Left ventricle myocardium superior (tissue), 1 donor: ENCODE results near the gene STRIP1. TPM values are rescaled to one million over a fixed set of nuclear protein-coding genes. Genes with fewer than 3 reads are reported as not detected.

ENCODE experiments used
- ATAC-seq: fragments of 200-7000 bp; cut with Tn5 transposase; one replicate; pipeline ENCODE4 v1.9.1; 2020; ENCODE audit warnings: mild to moderate bottlenecking, moderate library complexity
- DNase-seq: peaks from one replicate; pipeline ENCODE4 v3.0.0-alpha.2; 2020
- intact Hi-C: fragments of 100-400 bp; cut with micrococcal nuclease; formaldehyde crosslinking; loops from one replicate; pipeline ENCODE4 v1.11.0; 2022
- total RNA-seq: library from RNA; stranded (reverse); fragmentation: NEBNext Ultra II Directional; extraction: Animal tissue kit (Norgen Biotek cat#: 25700); gene quantifications from one replicate; pipeline ENCODE4 v1.2.1, GENCODE V29; 2021
- donor health status: DM: no; HTN: yes; CAD: no; lungs with severe emphysema.

STRIP1 gene
- total RNA-seq, 1 donor from 2014 or later = 17.2 TPM

DNA sequence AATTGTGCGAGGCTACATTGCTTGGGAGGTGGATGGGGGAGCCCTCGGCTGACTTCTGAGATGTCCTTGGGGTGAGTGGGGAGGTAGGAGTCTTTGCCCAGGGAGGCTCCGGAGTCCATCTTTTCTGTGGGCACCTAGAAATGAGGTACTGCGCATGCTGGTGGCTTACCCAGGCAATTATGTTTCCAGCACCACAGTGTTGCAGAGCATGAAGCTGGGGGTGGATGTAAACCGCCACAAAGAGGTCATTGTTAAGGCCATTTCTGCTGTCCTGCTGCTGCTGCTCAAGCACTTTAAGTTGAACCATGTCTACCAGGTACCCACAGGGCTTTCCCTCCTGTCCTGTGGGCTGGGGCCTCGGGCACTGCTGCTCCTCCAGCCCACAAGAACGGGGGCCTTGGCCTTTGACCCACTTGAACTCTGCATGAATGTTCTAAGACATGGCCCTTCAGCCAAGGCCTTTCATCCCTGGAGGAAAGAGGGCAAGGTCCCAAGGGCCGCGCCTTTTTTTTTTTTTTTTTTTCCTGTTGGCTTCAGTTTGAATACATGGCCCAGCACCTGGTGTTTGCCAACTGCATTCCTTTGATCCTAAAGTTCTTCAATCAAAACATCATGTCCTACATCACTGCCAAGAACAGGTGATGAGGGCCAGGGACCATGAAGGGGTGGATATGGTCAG lies 14.6 kb downstream of the STRIP1 start:
- intact Hi-C loops = no loop called here
- ATAC-seq (peak; percentile 7), DNase-seq (no peak)

DNA sequence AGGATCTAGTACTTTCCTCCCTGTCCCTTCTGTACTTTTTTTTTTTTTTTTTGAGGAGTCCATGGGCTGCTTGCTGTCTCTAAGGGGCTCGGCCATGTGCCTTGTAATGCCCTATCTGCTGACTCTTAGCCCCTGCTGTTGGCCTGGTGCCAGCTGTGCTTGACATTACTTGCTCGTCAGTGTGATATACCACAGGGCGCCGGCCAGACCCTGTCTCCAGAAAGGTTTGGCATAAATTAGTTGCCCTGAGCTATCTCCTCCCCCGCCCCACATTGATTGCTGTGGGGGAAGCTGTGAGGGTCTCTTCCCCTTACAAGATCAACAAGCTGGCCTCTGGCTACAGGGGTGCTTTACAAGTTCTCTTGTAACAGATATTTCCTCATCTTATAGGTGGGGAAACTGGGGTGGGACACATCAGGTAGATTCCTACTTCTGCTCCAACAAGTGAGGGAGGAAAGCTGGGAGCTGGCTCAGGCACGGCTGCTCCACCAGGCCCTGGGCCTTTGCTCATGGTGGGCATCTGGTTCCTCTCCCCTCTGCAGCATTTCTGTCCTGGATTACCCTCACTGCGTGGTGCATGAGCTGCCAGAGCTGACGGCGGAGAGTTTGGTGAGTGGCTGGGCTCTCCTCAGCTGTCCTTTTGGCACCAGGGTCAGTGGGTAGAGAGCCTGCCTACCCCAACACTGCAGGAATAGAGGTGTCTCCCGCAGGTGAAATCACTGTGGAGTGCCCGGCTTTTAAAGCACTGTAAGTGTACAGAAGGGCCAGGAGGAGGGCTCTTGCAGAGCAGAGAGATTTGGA lies 15.6 kb downstream of the STRIP1 start:
- intact Hi-C loops = loop anchor here (5.0 kb wide), 1 partner anchor 57 kb away; no protein-coding TSS in a partner anchor
- DNase-seq (peak; percentile 50), ATAC-seq (no peak)

DNA sequence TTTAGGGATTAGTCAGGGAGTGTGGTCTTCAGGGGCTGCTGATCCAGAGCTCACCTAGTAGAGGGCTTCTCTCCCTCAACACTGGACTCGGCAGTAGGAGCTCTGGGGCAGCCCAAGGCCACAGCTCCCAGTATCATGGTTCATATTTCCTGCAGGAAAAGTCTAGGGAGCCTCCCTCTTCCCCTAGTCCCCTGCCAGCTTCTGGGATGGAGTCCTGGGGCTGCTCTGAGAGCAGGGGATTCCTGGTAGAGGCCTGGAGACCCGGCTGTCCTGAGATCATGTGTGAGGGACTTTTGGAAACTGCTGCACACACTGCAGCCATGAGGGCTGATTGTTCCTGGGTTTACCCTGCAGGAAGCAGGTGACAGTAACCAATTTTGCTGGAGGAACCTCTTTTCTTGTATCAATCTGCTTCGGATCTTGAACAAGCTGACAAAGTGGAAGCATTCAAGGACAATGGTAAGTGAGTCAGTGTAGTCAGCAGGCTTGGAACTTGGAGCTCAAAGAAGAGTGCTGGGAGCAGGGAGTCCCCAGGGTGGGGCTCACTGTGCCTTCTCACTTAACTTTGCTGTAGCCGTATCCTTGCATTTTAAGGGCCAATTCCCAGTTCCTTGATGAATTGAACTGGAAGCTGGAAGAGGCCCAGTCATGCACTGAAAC lies 16.3 kb downstream of the STRIP1 start:
- intact Hi-C loops = loop anchor here (5.0 kb wide), 1 partner anchor 57 kb away; no protein-coding TSS in a partner anchor
- ATAC-seq (peak; percentile 15), DNase-seq (no peak)

- intact Hi-C loops = loop anchor here (5.0 kb wide), 1 partner anchor 56 kb away; no protein-coding TSS in a partner anchor
- no peak for ATAC-seq
- no peak for DNase-seq
Measured at GRCh38 chr1:110051262-110051648, 16.8 kb downstream of the STRIP1 start.

- intact Hi-C loops = loop anchor here (5.0 kb wide), 1 partner anchor 54 kb away; no protein-coding TSS in a partner anchor
- DNase-seq (peak; percentile 85), ATAC-seq (peak; percentile 75)
Measured at GRCh38 chr1:110053552-110054428, 19.4 kb downstream of the STRIP1 start.

DNA sequence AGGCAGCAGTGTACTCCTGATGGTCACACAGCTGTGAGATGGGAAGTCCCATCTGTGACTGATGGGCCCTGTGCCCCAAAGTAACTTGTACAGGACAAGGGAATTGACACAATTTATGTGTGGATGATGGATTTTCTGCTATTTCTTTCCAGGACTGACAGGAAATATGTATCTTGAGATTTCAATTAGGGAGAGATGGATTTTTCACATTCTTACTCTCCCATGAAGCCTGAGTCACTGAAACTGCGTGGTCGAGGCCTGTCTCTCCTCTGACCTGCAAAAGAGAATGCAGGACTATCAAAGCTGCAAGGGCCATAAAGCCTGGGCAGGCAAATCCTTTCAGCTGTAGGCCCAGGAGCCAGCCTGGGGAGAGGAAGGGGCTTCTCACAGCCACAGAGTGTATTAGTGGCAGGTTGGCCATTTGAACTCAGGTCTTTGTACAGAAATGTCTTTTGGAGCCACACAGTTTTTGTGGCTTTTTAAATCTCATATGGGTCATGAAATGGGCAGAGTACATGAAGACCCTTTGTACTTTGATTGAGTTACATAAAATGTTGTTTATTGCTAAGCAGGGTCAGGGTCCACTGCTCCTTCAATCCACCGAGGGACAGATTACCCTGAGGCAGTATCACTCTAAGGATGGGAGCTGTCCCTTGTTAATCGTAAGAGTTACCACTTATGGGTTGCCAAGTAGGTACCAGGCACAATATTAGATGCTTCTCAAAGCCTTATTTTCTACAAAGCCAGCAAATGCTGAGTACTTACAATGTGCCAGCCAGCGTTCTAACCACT lies 21.3 kb downstream of the STRIP1 start:
- intact Hi-C loops = no loop called here
- no peak for ATAC-seq
- no peak for DNase-seq

DNA sequence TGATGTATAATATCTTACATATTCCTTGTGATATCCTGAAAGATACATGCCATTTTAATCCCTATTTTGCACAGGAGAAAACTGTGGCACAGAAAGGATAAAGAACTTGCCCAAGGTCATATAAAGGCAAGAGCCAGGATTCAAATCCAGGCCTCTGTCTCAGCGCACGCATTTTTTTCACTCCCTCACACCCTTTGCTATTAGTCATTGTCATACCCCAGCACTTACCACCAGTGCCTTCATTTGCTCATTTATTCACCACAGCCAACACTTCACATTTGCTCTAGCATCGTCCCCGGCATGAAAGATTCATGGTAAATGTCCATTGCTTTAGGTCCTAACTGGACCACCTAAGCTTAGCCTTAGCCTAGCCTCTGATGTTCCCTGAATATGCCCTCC lies 21.9 kb downstream of the STRIP1 start:
- no peak for DNase-seq
- intact Hi-C loops = no loop called here
- no peak for ATAC-seq

- intact Hi-C loops = no loop called here
- DNase-seq = no peak
Measured at GRCh38 chr1:110056776-110057175, 22.4 kb downstream of the STRIP1 start.

GRCh38 chr1:110057963-110058518 lies 23.6 kb downstream of the STRIP1 start:
- DNase-seq (no peak), ATAC-seq (no peak)
- intact Hi-C loops = no loop called here

More at GRCh38 chr1:110056776-110057175, 22.4 kb downstream of the STRIP1 start:
- ATAC-seq = peak; percentile 34

DNA sequence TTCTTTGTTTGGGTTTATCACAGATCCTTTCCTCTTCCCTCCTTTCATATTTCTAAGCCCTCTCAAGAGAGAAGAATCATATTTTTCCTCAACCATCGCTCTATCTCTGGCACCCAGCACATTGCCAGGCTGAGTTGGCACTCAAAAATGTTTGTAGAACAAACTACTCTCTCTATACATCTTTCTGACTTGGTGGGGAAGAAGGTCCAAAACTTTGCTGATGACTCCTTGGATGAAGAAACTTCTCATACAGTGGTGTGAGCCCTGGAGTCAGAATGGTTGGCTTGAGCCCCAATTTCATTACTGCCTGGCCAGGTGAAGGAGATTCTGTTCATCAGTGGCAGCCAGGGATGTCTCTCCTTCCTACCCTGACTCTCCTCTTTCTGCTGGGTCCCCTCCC lies 24.2 kb downstream of the STRIP1 start:
- no peak for DNase-seq
- no peak for ATAC-seq
- intact Hi-C loops = no loop called here

- no peak for DNase-seq
- intact Hi-C loops = no loop called here
- no peak for ATAC-seq
Measured at GRCh38 chr1:110059133-110059863, 24.9 kb downstream of the STRIP1 start.

DNA sequence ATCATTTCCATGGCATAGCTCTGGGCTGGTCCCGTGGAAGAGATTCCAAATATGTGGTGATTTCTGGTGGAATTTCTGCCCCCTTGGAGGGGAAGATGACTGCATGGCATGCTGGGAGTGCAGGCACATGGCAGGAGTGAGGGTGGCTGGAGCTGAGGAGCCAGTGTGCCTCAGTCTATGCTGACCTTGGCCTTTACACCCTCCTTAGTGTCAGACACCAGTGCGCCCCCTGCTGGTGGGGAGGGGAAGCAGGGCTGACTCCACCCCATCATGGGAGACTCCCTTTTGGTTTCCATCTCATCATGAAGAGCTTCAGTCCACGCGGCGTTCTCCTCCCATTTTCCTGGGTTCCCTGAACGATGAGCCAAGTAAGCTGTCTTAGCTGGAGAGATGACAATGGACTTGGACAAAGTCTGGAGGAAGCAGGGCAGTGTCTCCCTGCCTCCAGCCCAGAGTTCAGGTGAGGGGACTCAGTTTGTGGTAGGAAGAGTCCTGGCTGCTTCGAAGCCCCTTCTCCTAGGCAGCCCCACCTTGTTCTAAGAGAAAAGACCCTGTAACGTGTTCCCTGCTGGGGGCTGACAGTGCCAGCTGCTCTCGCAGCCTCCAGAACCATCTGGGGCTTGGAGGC lies 25.7 kb downstream of the STRIP1 start:
- ATAC-seq (peak; percentile 16), DNase-seq (peak; percentile 63)
- intact Hi-C loops = no loop called here

DNA sequence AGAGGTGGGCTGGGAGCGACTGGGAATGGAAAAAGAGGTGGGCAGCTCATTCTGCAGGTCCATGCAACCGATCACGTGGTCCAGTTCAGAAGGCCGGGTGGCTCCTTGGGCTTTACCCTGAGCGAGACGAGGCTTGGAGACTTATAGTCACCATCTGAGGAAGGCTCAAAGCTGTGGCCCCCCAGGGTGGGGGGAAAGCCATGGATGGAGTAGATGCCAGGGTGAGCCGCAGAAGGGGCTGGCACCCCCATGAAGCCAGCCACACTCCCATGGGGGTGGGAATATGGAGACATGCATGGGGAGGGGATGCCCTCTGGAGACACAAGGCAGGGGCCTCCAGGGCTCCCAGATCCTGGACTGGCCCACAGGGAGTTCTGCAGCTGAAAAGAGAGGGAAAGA lies 26.2 kb downstream of the STRIP1 start:
- intact Hi-C loops = no loop called here
- no peak for DNase-seq
- no peak for ATAC-seq

GRCh38 chr1:110061341-110061740 lies 26.9 kb downstream of the STRIP1 start:
- no peak for ATAC-seq
- intact Hi-C loops = no loop called here
- DNase-seq = no peak

- DNase-seq = no peak
- intact Hi-C loops = no loop called here
- no peak for ATAC-seq
Measured at GRCh38 chr1:110062612-110063011, 28.2 kb downstream of the STRIP1 start.

- ATAC-seq (no peak), DNase-seq (no peak)
- intact Hi-C loops = no loop called here
Measured at GRCh38 chr1:110063781-110064180, 29.4 kb downstream of the STRIP1 start.
